ENCODE data around the gene KANK4.

KANK4 gene

GRCh38 chr1:62336995-62337705, 17.9 kb upstream of the KANK4 start:
- DNase-seq (ENCODE audit: low read depth) = no peak

DNA sequence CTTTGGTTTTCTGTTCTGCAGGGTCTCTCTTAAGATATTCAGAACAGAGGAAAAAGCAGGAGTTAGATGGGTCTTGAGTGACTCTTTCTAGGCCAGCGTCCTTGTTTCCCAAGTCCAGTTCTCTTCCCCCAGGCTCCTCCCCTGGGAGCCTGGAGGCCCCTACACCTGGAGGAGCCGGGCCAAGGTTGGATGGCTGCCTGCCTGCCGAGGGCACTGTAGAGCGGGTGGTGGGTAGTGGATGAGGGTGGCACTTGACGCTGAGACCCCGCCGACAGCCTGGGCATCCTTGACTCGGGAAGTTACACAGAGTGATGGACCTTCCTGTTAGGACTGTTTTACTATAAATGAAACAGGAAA, 17.4 kb upstream of the KANK4 start:
- no peak for DNase-seq (ENCODE audit: low read depth)

DNA sequence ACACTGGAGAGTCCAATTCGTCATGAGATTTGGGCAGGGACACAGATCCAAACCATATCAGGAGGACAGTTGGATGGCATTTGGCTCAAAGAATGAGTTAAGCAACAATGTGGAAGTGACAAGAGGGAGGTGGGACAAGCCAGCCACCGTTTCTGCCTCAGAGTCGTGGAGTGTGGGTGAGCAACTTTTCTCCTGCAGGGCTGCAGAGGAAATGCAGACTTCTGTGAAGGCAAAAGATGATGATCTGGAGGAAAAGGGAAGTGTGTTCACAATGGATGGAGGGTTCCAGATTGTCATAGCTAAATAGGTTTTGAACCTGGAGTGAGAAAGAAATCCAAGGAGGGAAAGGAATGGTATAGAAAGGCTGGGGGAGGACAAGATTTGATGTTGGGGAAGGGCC, 16.4 kb upstream of the KANK4 start:
- DNase-seq (ENCODE audit: low read depth) = no peak

DNA sequence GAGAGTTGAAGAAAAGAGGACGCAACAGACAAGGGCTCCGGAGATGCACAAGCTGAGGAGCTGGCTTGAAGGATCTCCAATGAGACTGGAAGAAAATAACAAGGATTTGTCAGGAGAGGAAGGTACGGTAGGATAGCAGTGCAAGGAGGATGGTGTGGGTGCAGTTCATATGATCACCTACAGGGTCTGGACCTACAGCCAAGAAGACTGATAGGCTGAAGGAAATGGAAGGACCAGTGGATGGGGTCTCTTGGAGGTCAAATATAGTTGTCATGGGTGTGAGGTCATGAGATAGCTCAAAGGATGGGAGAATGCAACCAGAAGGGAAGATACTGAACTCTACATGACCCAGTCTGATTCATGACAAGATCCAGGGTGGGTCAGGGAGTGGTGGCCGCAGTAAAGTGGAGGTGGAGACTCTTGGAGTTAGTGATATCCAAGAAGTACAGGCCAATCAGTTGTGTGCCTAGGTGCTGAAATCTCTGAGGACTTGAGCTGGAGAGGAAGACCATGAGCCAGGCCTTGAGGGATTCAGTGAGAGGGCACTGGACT, 15.3 kb upstream of the KANK4 start:
- no peak for DNase-seq (ENCODE audit: low read depth)

DNA sequence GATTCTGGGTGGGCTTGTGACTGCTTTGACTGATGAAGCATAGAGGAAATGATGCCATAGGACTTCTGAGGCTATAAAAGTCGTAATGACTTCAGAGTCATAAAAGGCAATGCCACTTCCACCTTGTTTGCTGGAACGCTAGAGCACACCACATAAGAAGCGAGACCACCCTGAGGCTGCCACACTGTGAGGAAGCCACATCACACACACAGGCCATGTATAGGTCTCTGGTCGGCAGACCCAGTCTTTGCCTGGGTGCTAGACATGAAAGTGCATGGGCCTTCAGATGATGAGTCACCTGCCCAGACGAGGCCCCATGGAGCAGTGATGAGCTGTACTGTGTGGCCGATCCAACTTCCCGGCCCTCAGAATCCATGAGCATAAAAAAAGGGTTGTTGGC, 14.2 kb upstream of the KANK4 start:
- DNase-seq (ENCODE audit: low read depth) = no peak

- no peak for DNase-seq (ENCODE audit: low read depth)
These were observed 8.3 kb upstream of the KANK4 start for GRCh38 chr1:62327360-62328055.

GRCh38 chr1:62325681-62326080, 6.4 kb upstream of the KANK4 start:
- no peak for DNase-seq (ENCODE audit: low read depth)

DNA sequence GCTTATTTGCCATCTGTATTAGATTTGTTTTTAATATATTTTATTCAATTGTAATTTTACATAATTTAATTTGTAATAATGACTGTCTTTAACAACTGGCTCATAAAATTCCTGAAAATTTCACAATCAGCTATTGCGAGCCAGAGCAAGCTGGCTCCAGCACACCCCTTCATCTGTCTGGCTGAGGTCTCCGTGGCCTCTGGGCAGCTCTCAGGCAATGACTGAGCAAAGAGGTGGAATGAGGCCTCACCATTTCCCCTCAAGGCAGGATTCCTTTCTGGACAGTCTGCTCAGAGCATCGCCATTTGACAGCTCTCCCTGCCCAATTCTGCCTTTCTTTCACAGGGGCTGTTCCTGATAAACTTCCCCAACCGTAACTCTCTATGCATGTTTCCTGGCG, 5.8 kb upstream of the KANK4 start:
- DNase-seq (ENCODE audit: low read depth) = no peak

- DNase-seq (ENCODE audit: low read depth) = no peak
These were observed 2.2 kb upstream of the KANK4 start for GRCh38 chr1:62321446-62321845.

GRCh38 chr1:62318320-62318755, 896 bp downstream of the KANK4 start:
- no peak for DNase-seq (ENCODE audit: low read depth)

DNA sequence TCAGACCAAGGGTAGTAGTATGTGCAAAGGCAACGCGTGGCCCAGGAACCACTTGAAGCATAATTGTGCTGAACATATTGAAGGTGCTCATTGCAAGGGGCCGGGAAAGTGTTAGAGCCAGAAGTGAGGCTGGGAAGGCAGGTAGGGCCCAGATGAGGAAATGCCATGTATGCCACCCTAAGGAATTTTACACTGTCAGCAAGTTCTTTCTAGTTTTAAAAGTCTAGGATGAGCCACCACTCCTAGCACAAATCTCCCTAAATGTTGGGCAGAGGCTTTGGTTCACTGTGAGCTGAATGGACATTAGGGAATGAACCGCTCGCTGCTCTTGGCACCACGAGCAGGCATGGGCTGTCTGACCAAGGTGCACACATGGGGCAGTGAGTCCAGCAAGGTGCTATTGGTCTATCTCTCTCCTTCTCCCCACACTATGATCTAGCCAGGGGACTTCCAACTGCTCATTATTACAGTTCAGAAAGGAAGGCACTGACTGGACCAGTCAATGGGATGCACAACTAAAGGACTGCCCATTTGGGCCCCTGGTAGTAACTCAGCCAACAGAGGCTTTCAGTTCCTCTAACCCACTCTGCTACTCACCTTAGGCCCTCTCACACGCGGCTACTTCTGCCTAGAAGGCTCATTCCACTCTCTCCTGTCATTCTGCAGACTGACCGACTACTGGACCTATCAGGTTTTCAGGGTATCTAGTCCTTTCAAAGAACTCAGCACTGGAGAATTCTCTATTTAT, 2.0 kb downstream of the KANK4 start:
- no peak for DNase-seq (ENCODE audit: low read depth)

- DNase-seq (ENCODE audit: low read depth) = no peak
These were observed 3.1 kb downstream of the KANK4 start for GRCh38 chr1:62316135-62316534.

DNA sequence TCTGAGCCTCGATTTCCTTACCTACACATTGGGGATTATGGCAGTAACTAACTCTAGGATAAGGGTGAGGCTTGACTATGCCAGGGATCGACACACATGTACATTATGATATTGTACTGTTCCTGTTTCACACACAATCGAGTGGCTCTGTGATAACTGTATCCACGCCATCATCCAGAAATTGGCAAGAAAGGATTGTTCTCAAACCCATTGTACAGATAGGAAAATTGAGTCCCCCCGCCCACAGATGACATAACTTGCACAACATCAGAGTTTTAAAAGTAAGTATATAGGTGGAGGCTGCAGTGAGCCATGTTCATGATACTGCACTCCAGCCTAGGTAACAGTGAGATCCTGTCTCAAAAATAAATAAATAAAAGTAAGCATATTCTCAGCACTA, 3.8 kb downstream of the KANK4 start:
- no peak for DNase-seq (ENCODE audit: low read depth)

DNA sequence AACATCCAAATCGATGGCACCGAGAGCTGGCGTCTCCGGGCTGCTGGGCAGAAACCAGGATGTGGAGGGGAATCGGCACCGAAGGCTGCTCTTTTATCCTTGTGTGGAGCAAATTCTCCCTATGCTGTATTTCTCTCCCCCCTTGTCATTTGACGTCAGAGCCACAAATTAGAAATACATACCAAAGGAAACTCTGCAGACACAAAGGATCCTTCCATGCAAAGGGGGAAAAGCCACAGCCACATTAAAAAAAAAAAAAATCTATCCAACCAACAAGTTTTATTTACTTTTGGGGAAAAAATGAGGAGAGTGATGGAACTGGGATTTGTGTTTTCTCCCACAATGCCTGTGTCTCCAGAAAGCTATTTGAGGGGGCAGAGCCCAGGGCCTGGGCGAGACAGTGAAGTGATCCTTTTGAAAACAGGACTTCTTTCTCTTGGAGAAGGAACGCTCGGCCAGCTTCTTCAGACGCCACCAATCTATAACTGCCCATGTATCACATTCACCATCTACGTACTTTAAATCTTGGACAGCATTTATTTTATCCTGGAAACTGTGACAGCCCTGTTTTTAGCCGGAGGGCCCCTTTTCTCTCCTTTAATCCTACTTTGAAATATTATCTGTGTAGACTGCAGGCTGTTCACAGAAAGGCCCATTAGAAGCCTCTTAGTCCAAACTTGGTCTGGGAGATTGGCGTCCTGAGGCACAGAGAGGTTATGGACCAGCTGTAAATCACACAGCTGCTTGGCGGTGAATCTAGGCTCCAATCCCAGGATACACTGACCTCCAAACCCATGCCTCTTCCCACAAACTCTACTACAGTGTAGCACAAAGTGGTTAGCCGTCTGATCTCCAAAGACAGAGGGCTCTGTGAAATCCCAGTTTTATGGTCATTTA, 4.5 kb downstream of the KANK4 start:
- DNase-seq (ENCODE audit: low read depth) = no peak

GRCh38 chr1:62312698-62313097, 6.5 kb downstream of the KANK4 start:
- no peak for DNase-seq (ENCODE audit: low read depth)

DNA sequence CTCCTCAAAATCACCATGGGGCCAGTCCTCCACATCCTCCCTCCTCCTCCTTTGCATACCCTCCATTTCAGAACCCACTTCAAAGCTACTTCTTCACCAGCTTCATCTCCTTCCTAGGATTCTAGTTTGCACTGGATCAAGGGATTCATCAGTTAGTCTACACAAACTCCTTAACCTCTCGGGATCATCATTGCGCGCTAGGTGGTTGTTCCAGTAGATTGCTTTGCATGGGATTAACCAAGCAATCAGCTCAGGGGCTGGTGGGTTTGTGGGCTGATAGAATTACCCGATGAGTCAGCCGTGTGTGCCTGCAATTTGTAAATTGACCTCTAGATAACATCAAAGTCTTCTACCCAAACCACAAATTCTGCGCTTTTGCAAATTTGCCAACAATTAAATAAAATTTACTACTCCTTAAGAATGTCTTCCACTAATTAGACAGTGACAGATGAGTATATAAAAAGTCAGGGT, 7.7 kb downstream of the KANK4 start:
- no peak for DNase-seq (ENCODE audit: low read depth)

- no peak for DNase-seq (ENCODE audit: low read depth)
These were observed 9.3 kb downstream of the KANK4 start for GRCh38 chr1:62309906-62310305.

- DNase-seq (ENCODE audit: low read depth) = no peak
These were observed 10.6 kb downstream of the KANK4 start for GRCh38 chr1:62308606-62309005.

GRCh38 chr1:62307895-62308492, 11.2 kb downstream of the KANK4 start:
- DNase-seq (ENCODE audit: low read depth) = no peak

DNA sequence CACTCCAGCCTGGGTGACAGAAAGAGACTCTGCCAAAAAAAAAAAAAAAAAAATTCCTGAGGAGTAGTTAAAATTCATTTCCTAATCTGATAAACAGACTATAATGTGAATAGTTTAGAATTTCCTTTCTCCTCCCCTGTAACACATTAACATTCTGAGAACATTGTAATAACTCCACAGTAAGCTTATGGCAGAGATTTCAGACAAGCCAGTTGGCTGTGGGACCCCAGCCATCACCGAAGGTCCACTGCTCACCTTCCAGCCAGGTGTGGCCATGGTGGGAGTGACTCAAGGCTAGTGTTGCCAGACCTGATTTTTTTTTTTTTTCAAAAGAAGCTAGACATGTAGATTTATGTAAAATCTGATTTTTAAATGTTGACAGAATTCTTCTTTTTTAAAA, 11.8 kb downstream of the KANK4 start:
- DNase-seq (ENCODE audit: low read depth) = no peak

GRCh38 chr1:62306065-62306464, 13.2 kb downstream of the KANK4 start:
- no peak for DNase-seq (ENCODE audit: low read depth)

Measured in stimulated activated CD4-positive, alpha-beta T cell treated with anti-CD3 and anti-CD28 coated beads, Interleukin-2, amount 100 ng/mL, for 4 hours (primary cell).